BJ (cell line): ENCODE data around the gene LAIR2. TPM values are rescaled to one million over a fixed set of nuclear protein-coding genes. Genes with fewer than 3 reads are reported as not detected.

Experiments
- CTCF ChIA-PET: fragments of 350-600 bp; formaldehyde crosslinking; extraction: SDS; loops from one replicate; lab custom pipeline; 2021; ENCODE audit warnings: antibody characterized with exemption, inconsistent platforms; lab: Yijun Ruan, JAX
- POLR2A ChIA-PET: fragments of 300-600 bp; sonication (Branson Sonifier 250); formaldehyde crosslinking; extraction: SDS; loops from one replicate; lab custom pipeline; 2021; ENCODE audit warnings: antibody characterized with exemption; lab: Charles Lee
- DNase-seq: peaks from one replicate; pipeline ENCODE4 v3.0.0-alpha.2; 2011; ENCODE audit warnings: low read depth
- H3K27me3 ChIP-seq: 2 replicates; pipeline ENCODE4 v1.6.0; 2011; ENCODE audit warnings: low read length; ENCODE audit not compliant: control insufficient read depth, insufficient read depth
- H3K36me3 ChIP-seq: 2 replicates; pipeline ENCODE4 v1.5.1; 2011; ENCODE audit warnings: low read length; ENCODE audit not compliant: control insufficient read depth, insufficient read depth
- H3K4me3 ChIP-seq: 2 replicates; pipeline ENCODE4 v1.5.1; 2011; ENCODE audit warnings: low read depth, mild to moderate bottlenecking, control low read depth, low read length
- polyA plus RNA-seq: library from polyadenylated mRNA; depleted of rRNA; stranded (reverse); fragments of >200 nt; gene quantifications from 2 replicates; pipeline ENCODE4 v1.2.3, GENCODE V29; 2011
- TF ChIP-seq, protein P1 (sequence below): IDR thresholded peaks from 2 replicates; pipeline ENCODE4 v1.5.1; 2011; ENCODE audit warnings: low read depth, mild to moderate bottlenecking, control low read depth, inconsistent platforms, low read length, moderate library complexity; ENCODE audit not compliant: insufficient read depth

The LAIR2 gene
- polyA plus RNA-seq, 1 experiment, result not detected

DNA sequence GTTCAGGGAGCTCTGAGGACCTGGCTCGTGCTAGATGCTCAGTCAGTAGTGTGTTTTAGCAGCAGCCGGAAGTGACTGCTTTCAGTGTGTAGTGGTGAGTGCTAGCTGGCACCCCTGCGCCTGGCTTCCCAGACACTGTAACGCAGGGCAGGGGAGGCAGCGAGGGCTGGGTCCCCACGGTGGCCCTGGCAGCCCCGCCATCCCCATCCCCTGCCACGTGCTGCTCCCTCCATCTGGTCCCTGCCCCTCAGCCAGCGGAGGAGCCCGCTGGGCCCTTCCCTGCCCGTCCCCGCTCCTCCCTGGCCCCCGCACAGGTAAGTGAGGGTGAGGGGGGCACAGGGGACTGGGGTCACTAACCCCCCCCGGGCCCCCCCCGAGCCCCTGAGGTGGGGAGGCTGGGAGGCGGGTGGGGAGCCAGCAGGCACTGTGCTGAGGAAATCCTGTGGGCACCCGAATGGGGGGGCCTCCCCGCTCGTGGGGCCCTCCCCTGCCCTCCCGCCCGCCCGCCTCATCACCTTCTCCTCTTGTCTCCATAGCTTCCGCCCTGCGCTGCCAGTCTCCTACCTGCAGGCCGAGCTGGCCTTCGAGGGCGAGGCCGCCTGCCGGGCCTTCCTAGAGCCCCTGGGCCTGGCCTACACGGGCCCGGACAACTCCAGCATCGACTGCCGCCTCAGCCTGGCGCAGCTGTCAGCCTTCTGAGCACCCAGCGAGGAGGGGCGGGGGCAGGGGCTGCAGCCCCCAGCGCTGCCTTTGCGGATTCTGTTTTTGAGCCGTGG lies 42.2 kb upstream of the LAIR2 start:
- TF ChIP-seq, protein P1, sequence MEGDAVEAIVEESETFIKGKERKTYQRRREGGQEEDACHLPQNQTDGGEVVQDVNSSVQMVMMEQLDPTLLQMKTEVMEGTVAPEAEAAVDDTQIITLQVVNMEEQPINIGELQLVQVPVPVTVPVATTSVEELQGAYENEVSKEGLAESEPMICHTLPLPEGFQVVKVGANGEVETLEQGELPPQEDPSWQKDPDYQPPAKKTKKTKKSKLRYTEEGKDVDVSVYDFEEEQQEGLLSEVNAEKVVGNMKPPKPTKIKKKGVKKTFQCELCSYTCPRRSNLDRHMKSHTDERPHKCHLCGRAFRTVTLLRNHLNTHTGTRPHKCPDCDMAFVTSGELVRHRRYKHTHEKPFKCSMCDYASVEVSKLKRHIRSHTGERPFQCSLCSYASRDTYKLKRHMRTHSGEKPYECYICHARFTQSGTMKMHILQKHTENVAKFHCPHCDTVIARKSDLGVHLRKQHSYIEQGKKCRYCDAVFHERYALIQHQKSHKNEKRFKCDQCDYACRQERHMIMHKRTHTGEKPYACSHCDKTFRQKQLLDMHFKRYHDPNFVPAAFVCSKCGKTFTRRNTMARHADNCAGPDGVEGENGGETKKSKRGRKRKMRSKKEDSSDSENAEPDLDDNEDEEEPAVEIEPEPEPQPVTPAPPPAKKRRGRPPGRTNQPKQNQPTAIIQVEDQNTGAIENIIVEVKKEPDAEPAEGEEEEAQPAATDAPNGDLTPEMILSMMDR, result no peak
- DNase-seq, result no peak
- H3K36me3 ChIP-seq, result peaks cover 52% of the 10 kb centered on the region
- ChIA-PET POLR2A (no interaction called here), CTCF (interaction anchor here (1.1 kb wide), 1 partner anchor 17 kb away, joined by 3 read pairs; no protein-coding TSS in a partner anchor)
- no peak overlapping the region for H3K4me3 ChIP-seq
- no peaks in the 10 kb centered on the region for H3K27me3 ChIP-seq

DNA sequence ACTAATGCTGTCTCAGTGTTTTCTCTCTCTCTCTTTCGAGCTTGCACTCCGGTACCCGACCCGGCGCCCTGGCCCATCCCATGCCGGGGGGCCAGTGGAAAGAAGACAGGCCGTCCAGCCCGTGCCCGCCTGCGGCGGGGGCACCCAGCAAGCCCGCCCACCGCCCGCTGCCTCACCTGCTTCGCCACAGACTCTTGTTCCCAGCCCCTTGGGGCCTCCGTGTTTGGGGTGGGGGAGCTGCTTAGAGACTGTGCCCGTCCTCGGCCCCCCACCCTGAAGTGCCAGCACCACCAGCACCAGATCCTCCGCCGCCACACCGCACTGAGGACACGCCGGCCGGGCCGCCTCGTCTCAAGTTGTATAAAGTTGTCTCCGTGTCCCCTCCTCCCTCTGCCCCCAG lies 41.4 kb upstream of the LAIR2 start:
- Histone ChIP-seq H3K36me3 (peaks cover 47% of the 10 kb centered on the region), H3K27me3 (no peaks in the 10 kb centered on the region), H3K4me3 (no peak overlapping the region)
- TF ChIP-seq, protein P1, result no peak
- ChIA-PET POLR2A (interaction anchor here (0.9 kb wide), 1 partner anchor 12 kb away, joined by 4 read pairs; the partner anchor contains the start of gene CDC42EP5), CTCF (interaction anchor here (1.1 to 2.9 kb wide), 2 partner anchors 13 to 16 kb away, joined by 3 to 8 read pairs; partner anchors contain the start of gene LENG8)
- no peak for DNase-seq

DNA sequence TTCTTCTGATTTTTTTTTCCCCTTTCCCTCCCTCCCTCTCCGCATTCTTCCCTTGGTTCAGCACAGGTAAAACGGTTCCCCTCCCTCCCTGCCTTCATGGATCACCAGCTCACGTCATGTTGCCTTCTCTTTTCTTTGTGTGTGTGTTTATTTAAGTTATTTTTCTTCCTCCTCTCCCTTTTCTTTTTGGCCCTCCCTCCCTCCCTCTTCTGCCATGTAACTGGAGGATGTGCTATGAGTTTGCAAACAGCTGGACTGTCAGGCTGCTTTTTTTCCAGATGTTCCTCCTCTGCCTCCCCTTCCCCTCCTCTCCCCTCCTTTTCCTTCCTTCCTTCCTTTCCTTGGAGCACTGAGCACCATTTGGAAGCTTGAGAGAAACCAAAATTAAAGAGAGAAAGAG lies 41.0 kb upstream of the LAIR2 start:
- no peak overlapping the region for H3K4me3 ChIP-seq
- DNase-seq, result no peak
- H3K27me3 ChIP-seq, result no peaks in the 10 kb centered on the region
- TF ChIP-seq, protein P1, result no peak
- POLR2A ChIA-PET, result interaction anchor here (0.6 to 0.9 kb wide), 2 partner anchors 11 to 325 kb away, joined by 3 to 4 read pairs; partner anchors contain the start of gene CDC42EP5
- H3K36me3 ChIP-seq, result peaks cover 44% of the 10 kb centered on the region
- CTCF ChIA-PET, result interaction anchor here (1.1 to 2.9 kb wide), 3 partner anchors 8 to 16 kb away, joined by 3 to 11 read pairs (median 8); partner anchors contain the start of gene LENG8

DNA sequence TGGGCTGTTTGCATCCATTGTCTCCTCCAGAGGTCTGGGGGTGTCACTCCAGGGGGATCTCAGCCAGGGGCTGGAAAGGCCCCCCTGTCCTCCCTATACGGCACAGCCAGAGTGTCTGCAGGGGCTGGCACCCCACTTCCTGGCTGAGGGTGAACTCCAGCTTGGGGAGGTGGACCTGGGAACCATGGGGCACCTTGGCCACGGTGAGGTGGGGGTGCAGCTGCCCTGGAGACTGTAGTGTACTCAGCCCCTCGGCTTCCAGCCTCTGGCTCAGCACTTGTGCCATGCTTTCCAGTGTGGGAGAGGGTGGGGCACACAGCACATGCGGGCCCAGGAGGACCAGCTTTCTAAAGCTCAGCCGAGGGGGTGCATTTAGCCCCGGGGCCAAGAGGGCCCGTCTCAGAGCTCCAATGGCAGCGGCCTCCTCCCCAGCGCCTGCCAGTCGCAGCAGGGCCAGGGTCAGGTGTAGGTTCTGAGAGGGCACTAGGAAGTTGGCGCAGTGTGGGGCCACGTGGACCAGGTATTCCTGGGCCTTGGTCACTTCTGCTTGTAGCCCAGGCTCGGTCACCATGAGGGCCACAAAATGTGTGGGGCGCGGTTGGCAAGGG lies 40.5 kb upstream of the LAIR2 start:
- DNase-seq, result no peak
- TF ChIP-seq, protein P1, result no peak
- peak overlapping the region; percentile 63 for H3K4me3 ChIP-seq
- no peaks in the 10 kb centered on the region for H3K27me3 ChIP-seq
- H3K36me3 ChIP-seq, result peaks cover 39% of the 10 kb centered on the region
- ChIA-PET POLR2A (interaction anchor here (0.6 to 0.9 kb wide), 2 partner anchors 11 to 325 kb away, joined by 3 to 4 read pairs; partner anchors contain the start of gene CDC42EP5), CTCF (interaction anchor here (0.5 to 2.9 kb wide), 4 partner anchors 9 to 1916 kb away, joined by 3 to 11 read pairs (median 6); partner anchors contain the start of gene LENG8)
